ENCODE data around the gene AHCYL1.

DNA sequence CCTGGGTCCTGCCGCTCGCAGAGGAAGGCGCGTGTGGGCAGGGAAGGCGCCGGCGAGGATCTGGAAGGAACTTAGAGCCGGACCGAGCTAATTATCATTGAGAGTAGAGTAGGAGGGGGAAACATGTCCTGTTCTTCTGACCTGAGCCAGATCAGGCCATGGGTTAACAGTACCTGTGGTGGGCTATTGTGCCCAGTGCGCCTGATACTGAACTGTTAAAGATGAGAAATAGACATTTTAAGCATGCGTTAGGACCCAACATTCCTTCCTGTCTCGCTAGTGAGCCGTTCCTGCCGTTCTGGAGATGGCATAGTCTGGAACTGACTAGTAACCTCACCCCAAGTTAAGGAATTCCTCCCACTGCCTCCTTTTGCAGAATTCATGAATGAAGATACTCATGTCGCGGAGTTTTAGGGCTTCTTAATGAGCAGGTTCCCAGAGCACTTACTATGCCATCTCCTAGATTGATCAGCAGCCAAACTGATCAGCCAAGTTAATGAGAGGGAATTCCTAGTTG is 50.7 kb downstream of the AHCYL1 start:
- TF ChIP-seq, protein P1, sequence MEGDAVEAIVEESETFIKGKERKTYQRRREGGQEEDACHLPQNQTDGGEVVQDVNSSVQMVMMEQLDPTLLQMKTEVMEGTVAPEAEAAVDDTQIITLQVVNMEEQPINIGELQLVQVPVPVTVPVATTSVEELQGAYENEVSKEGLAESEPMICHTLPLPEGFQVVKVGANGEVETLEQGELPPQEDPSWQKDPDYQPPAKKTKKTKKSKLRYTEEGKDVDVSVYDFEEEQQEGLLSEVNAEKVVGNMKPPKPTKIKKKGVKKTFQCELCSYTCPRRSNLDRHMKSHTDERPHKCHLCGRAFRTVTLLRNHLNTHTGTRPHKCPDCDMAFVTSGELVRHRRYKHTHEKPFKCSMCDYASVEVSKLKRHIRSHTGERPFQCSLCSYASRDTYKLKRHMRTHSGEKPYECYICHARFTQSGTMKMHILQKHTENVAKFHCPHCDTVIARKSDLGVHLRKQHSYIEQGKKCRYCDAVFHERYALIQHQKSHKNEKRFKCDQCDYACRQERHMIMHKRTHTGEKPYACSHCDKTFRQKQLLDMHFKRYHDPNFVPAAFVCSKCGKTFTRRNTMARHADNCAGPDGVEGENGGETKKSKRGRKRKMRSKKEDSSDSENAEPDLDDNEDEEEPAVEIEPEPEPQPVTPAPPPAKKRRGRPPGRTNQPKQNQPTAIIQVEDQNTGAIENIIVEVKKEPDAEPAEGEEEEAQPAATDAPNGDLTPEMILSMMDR (IDR thresholded peaks at IDR 0.05): no peak
- TF ChIP-seq POLR2A (IDR thresholded peaks at IDR 0.05): no peak

All from thyroid gland (tissue), 4 donors.